ENCODE data around the gene ANKRD24.

The ANKRD24 gene

GRCh38 chr19:4194353-4194752, 11.9 kb downstream of the ANKRD24 start:
- DNase-seq (ENCODE audit: low read depth), result no peak
- no peak for TF ChIP-seq CTCF (IDR thresholded peaks at IDR 0.05; ENCODE audit: insufficient read depth, low read depth, low read length, missing control alignments)
- no peak overlapping the region for H3K4me3 ChIP-seq (ENCODE audit: low read depth, low read length)

GRCh38 chr19:4196009-4196408, 13.5 kb downstream of the ANKRD24 start:
- DNase-seq (ENCODE audit: low read depth), result no peak
- H3K4me3 ChIP-seq (ENCODE audit: low read depth, low read length), result no peak overlapping the region
- no peak for TF ChIP-seq CTCF (IDR thresholded peaks at IDR 0.05; ENCODE audit: insufficient read depth, low read depth, low read length, missing control alignments)

GRCh38 chr19:4196587-4197148, 14.2 kb downstream of the ANKRD24 start:
- no peak overlapping the region for H3K4me3 ChIP-seq (ENCODE audit: low read depth, low read length)
- no peak for TF ChIP-seq CTCF (IDR thresholded peaks at IDR 0.05; ENCODE audit: insufficient read depth, low read depth, low read length, missing control alignments)
- DNase-seq (ENCODE audit: low read depth), result no peak

GRCh38 chr19:4197228-4197624, 14.7 kb downstream of the ANKRD24 start:
- no peak for DNase-seq (ENCODE audit: low read depth)
- no peak overlapping the region for H3K4me3 ChIP-seq (ENCODE audit: low read depth, low read length)
- TF ChIP-seq CTCF (IDR thresholded peaks at IDR 0.05; ENCODE audit: insufficient read depth, low read depth, low read length, missing control alignments), result no peak

DNA sequence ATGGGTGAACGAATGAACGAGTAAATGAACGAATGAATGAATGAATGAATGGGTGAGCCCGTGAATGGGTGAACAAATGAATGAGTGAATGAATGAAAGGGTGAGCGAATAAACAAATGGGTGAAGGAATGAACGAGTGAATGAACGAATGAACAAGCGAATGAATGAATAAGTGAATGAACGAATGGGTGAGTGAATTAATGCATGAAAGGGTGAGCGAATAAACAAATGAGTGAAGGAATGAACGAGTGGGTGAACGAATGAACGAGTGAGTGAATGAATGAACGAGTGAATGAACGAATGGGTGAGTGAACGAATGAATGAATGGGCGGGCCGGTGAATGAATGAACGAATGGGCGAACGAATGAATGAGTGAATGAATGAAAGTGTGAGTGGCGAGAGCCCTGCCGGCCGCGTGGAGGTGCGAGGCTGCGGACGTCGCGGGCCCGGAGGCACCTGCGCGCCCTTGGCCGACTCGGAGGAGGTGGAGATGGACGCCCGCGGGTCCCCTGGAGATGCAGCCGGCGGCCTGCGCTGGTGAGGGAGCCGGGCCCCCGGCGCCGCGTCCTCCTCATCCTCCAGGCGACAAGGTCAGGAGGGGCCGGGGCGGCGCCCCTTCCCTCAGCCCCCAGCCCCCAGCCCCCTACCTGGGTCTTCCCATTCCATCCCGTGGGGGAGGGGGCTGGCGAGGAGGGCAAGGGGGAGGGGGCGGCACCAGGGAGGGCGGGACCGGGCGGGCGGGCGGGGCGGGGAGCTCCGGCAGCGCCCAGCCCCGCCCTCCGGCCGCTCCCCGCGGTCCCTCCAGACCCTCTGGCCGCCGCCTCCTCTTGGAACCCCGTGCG, 15.4 kb downstream of the ANKRD24 start:
- no peak overlapping the region for H3K4me3 ChIP-seq (ENCODE audit: low read depth, low read length)
- TF ChIP-seq CTCF (IDR thresholded peaks at IDR 0.05; ENCODE audit: insufficient read depth, low read depth, low read length, missing control alignments), result no peak
- DNase-seq (ENCODE audit: low read depth), result no peak

DNA sequence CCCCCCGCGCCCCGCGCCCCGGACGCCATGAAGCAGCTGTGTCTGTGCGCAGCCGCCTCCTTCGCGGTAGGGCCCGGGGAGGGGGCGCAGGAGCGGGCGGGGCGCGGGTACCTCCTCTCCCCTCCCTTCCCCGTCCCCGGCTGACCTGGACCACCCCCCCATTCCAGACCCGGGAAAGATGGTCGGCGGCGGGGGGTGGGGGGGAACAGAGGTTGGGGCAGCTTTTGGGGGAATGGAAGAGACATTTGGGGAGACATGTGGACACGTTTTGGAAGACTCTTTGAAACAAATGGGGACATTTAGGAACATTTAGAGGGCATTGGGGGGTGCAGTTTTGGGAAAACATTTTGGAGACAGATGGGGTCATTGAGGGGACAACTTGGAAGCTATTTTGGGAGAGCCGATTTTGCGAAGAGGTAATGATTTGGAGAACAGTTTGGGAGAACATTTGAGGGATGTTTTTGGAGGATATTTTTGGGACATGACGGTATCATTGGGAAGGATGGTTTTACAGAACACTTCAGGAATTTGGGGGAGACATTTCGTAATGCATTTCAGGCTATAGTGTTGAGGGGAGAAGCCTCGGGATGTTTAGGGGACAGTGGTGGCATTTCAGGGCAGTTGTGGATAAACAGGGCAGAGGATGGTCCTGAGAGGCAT, 16.1 kb downstream of the ANKRD24 start:
- no peak for TF ChIP-seq CTCF (IDR thresholded peaks at IDR 0.05; ENCODE audit: insufficient read depth, low read depth, low read length, missing control alignments)
- H3K4me3 ChIP-seq (ENCODE audit: low read depth, low read length), result no peak overlapping the region
- no peak for DNase-seq (ENCODE audit: low read depth)
